HK-2 (cell line): Measurements from ENCODE around the gene SLC5A12.

Experiments used
- DNase-seq: peaks from one replicate; pipeline ENCODE4 v3.0.0-alpha.2; 2018; ENCODE audit not compliant: unreplicated experiment

Gene SLC5A12, protein sequence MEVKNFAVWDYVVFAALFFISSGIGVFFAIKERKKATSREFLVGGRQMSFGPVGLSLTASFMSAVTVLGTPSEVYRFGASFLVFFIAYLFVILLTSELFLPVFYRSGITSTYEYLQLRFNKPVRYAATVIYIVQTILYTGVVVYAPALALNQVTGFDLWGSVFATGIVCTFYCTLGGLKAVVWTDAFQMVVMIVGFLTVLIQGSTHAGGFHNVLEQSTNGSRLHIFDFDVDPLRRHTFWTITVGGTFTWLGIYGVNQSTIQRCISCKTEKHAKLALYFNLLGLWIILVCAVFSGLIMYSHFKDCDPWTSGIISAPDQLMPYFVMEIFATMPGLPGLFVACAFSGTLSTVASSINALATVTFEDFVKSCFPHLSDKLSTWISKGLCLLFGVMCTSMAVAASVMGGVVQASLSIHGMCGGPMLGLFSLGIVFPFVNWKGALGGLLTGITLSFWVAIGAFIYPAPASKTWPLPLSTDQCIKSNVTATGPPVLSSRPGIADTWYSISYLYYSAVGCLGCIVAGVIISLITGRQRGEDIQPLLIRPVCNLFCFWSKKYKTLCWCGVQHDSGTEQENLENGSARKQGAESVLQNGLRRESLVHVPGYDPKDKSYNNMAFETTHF

DNA sequence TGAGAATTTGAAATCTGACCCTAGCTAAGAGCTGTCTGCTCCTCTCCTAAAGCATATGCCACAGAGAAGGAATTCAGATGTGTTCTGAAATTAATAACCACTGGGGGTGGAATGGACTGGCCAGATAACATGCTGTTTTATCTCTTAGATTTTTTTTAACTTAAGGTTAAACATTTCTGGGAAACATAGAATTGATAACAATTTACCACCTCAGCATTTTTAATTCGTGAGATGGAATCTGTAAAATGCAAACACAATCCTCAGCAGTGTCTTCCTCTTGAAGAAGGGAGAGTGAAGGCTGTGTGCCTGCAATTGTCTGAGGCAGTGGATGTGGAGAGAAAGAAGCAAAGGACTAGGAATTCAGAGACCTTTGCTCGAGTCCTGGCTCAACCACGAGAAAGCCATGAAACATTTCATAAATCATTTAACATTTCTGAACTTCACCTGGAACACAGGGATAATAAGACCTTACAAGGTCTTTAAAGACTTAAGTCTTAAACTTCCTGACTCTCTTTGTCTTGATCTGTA lies at the start of gene SLC5A12:
SLC5A12 (minus strand) TSS at position 113 of the 528 bp plus-strand sequence. CDS start 346 bp downstream, outside the sequence.
- DNase-seq = no peak

DNA sequence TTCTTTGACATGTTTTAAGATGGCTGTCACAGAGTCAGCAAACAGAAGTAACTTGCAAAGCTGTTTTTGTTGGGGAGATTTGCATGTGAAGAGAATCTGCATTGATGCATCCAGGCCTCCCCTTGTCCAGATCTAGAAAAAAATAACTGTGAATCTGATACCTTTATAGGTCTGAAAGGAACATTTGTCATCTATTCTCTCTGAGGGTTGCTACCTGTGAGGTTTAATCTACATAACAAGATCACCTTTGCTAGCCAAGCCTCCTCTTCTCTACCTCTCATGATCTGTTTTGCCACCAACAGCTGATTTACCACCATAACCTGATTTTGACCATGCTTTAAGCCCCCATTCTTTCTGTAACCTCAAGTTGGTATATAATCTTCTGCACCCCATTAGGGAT lies 47.2 kb upstream of the SLC5A12 start:
- DNase-seq = no peak

DNA sequence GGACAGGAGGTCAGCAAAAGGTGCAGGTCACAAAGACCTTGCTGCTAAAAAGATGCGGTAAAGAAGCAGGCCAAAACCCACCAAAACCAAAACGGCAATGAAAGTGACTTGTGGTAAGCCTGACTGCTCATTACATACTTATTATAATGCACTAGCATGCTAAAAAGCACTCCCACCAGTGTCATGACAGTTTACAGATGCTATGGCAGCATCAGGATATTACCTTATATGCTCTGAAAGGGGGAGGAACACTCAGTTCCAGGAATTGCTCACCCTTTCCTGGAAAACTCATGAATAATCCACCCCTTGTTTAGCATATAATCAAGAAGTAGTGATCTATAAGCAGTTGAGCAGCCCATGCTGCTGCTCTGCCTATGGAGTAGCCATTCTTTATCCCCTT lies 45.2 kb upstream of the SLC5A12 start:
- DNase-seq = no peak

GRCh38 chr11:26765323-26765722 lies 43.5 kb upstream of the SLC5A12 start:
- DNase-seq = no peak

GRCh38 chr11:26764825-26765224 lies 43.0 kb upstream of the SLC5A12 start:
- no peak for DNase-seq

DNA sequence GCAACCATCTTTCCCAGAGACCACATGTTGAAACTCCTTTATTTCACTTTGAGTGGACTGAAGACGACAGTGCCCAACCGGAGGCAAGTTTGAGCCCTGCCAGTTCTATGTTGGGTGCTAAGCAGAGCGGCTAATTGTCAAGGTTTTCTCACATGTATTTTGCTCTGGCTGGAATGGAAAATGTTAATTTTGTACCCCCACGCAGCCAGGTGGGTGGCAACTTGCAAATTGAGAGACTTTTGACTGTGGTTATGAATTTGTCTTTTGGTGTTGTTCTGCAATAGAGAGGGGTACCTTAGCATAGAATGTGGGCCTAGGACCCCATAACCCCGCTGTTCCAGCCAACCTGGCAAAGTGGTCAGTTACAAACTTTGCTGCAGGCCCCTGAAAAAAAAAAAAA lies 42.5 kb upstream of the SLC5A12 start:
- no peak for DNase-seq

DNA sequence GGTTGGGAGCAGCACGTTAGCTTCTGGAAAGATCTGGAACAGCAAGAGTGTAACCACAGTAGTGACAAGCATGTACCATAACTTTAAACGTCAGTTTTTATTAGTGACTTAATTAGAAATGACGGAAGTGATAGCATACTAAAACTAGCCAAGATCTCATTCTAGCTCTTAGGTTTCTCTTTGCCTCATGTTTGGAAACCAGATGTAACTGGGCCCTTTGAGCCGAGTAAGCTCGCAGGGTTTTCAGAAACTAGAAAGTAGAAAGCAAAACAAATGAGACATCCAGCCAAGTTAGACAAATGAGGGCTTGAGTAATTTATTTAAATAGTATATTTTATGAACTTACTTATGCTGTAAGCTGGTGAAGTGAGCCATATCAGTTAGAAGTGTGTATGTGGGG lies 40.2 kb upstream of the SLC5A12 start:
- no peak for DNase-seq

DNA sequence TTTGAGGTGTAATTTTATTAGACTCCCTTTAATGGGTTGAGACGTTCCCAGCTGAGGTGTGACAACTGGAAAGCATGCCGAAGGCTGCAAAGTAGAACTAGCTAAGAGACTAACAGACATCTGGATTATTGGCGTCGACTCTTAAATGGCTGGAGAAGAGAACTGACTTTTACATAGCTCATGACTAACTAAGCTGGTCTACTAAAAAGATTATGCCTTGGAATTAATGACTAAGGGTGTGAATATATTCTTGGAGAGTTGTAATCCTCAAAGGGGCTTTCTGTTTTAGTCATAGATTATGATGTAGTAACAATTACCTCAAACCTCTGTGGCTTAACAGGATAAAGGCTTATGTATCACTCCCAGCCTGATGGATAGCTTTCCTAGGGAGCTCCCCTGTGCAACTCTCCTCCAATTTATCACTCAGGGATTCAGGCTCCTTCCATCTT lies 39.5 kb upstream of the SLC5A12 start:
- DNase-seq = no peak

- DNase-seq = no peak
Observed at GRCh38 chr11:26757995-26758394, 36.1 kb upstream of the SLC5A12 start.

GRCh38 chr11:26755762-26756161 lies 33.9 kb upstream of the SLC5A12 start:
- DNase-seq = no peak

DNA sequence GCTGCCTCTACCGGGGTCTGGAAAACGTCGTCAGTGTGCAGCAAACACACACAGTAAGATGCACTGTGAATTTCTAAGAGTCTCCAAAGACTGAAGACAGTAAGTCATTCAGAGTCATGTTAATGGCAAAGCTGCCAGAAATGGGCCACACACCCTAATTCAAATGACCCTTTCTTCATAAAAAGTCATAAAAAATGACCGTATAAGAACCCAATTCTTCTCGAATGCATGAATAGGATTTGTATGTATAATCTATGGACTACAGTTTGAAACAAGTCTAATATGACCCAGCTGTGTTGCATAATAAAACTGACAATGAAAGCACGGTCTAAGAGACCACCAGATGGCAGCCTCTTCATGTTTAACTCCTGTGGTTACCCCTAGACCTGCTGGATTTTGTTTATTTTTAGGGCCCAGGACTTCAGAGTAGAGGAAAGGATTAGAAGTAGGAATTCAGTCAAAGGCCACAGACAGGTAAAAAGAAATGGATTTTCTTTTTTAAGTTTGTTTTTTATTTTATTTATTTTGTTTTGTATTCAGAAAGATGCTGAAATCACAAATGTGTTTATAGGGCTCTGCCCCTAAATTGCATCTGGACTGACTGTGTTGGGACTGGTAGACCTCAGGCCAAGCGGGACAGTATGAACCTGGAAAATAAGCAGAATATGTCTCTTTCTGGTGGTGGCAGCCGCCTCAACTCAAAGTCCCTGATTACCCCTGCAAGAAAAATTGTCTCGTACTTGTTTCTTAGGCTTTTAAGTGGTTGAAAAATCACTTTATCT lies 32.1 kb upstream of the SLC5A12 start:
- DNase-seq = no peak

DNA sequence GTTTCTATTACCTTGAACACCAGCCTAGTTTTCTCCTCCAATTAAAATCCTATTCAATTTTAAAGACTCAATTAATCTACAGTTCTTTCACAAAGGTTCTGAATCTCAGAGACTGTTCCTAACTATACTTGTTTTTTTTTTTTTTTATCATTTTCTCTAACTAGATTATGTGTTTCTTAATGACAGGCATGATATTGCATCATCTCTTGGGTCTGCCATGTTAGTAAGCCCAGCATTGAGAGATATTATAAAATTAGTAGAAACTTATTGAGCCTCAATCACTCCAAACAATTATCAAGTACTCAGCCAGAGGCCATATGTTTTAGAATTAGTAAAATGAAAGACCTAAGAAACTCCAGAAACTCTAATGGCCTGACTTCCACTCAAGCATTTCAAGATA lies 28.1 kb upstream of the SLC5A12 start:
- DNase-seq = no peak

DNA sequence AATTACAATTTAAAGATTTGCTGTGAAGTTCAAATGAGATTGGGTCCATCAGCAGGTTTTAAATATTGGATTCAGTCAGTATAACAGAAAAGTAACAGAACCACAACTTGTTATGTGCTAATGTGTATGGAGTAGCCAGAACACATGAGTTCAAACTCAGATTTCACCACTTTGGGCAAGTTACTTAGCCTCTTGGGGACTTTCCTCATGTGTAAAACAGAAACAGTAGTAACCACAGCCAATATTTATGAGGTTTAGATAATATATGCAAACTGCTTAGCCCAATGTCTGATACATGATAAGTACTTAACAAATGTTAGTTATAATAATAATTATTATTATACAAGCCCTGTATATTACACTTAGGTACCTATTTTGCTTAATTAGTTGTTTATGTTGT lies 21.8 kb upstream of the SLC5A12 start:
- no peak for DNase-seq

- DNase-seq = no peak
Observed at GRCh38 chr11:26742966-26743365, 21.1 kb upstream of the SLC5A12 start.

GRCh38 chr11:26741036-26741435 lies 19.2 kb upstream of the SLC5A12 start:
- no peak for DNase-seq

- DNase-seq = no peak
Observed at GRCh38 chr11:26739366-26740073, 17.7 kb upstream of the SLC5A12 start.

GRCh38 chr11:26734691-26735090 lies 12.8 kb upstream of the SLC5A12 start:
- no peak for DNase-seq

DNA sequence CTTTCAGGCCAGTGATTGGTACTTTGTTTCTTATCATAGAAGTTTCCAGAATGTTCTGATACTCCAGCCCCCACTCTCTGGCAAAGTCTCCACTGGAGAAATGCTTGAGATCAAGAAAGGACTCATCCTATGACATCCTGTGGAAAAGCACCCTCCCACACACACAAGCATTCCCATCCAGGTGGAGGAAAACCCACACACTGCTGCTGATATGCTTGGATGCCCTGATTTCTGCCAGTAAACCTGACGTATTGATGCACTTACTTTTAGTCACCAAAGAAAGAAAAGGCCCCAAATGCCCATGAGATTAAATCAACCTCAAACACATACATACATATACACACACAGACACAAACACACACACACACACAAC lies 9.2 kb upstream of the SLC5A12 start:
- no peak for DNase-seq

DNA sequence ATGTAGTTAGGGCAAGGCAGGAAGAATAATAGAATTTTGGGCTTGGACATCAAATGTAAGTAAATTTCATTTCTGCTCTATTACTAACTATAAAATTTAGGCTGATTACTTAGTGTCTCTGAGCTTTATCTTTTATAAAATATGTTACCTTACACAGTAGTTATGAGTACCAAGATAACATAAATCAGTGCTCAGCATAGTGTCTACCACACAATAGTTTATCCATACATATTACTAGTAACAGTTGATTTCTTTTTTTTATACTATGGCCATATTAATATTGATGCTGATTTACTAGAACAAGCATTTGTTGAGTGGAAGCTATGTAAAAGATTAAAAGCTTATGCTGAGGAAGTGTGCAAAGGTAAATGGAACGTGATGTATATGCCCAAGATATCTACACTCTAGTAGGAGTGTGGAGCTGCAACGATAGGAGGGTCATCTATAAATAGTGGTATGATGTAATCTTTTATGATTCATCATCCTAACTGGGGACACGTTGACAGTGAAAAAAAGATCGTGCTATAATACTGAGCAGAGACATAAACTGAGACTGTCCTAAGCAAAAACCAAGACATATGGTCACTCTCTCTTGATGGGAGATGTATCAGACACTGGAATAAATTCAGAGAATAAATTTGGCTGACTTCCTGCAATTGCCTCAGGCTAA lies 8.7 kb upstream of the SLC5A12 start:
- DNase-seq = no peak

GRCh38 chr11:26729284-26729683 lies 7.4 kb upstream of the SLC5A12 start:
- no peak for DNase-seq

GRCh38 chr11:26726960-26727359 lies 5.1 kb upstream of the SLC5A12 start:
- no peak for DNase-seq
